Mucosa of rectum (tissue), 2 donors: ENCODE measurements around the gene TEX2.
"Not testable (repeated sequence)": the region's sequence is repeated elsewhere in the genome, so short reads cannot be mapped to it uniquely, and the experiment has no call there.

Source experiments
- H3K27ac ChIP-seq, 2 donors: one replicate each; pipeline ENCODE4 v1.7.0; 2013; ENCODE audit warnings: inconsistent platforms in 2 of 2, low read depth in 2 of 2, low read length in 2 of 2
- H3K27me3 ChIP-seq, 2 donors: one replicate each; pipeline ENCODE4 v1.7.0; 2013; ENCODE audit warnings: low read length in 2 of 2; ENCODE audit not compliant: control insufficient read depth in 2 of 2, insufficient read depth in 2 of 2
- H3K36me3 ChIP-seq, 2 donors: one replicate each; pipeline ENCODE4 v1.7.0; 2013; ENCODE audit warnings: low read length in 2 of 2; ENCODE audit not compliant: control insufficient read depth in 2 of 2, insufficient read depth in 2 of 2
- H3K4me1 ChIP-seq, 2 donors: one replicate each; pipeline ENCODE4 v1.7.0; 2013; ENCODE audit warnings: low read length in 2 of 2, mild to moderate bottlenecking in 1 of 2; ENCODE audit not compliant: control insufficient read depth in 2 of 2, insufficient read depth in 2 of 2
- H3K4me3 ChIP-seq, 2 donors: one replicate each; pipeline ENCODE4 v1.7.0; 2013; ENCODE audit warnings: low read length in 2 of 2
- H3K9ac ChIP-seq, 2 donors: one replicate each; pipeline ENCODE4 v1.7.0; 2013; ENCODE audit warnings: low read length in 2 of 2, low read depth in 1 of 2, mild to moderate bottlenecking in 1 of 2
- H3K9me3 ChIP-seq, 2 donors: one replicate each; pipeline ENCODE4 v1.7.0; 2013; ENCODE audit warnings: low read length in 2 of 2; ENCODE audit not compliant: control insufficient read depth in 2 of 2
- donor health status: healthy.
- donor health status: Normal muscosa, but diverticular disease.

TEX2 gene

GRCh38 chr17:64174686-64175456 is 88.2 kb downstream of the TEX2 start:
- peaks cover 11 to 37% of the 10 kb centered on the region in 2 donors for H3K36me3 ChIP-seq

GRCh38 chr17:64173646-64174045 is 89.4 kb downstream of the TEX2 start:
- no peak overlapping the region for H3K4me3 ChIP-seq
- H3K9ac ChIP-seq = no peak overlapping the region
- no peaks in the 10 kb centered on the region for H3K4me1 ChIP-seq
- H3K9me3 ChIP-seq = no peaks in the 10 kb centered on the region
- H3K36me3 ChIP-seq = peaks cover 13 to 37% of the 10 kb centered on the region in 2 donors
- H3K27me3 ChIP-seq = no peaks in the 10 kb centered on the region
- no peak overlapping the region for H3K27ac ChIP-seq

More at GRCh38 chr17:64174686-64175456, 88.2 kb downstream of the TEX2 start:
- Histone ChIP-seq H3K27me3 (no peaks in the 10 kb centered on the region), H3K27ac (peak overlapping the region in 1 of 2 donors; percentile 24), H3K4me1 (no peaks in the 10 kb centered on the region), H3K9ac (no peak overlapping the region), H3K4me3 (no peak overlapping the region), H3K9me3 (no peaks in the 10 kb centered on the region)

GRCh38 chr17:64172510-64172909 is 90.5 kb downstream of the TEX2 start:
- no peak overlapping the region for H3K9ac ChIP-seq
- no peaks in the 10 kb centered on the region for H3K4me1 ChIP-seq
- no peak overlapping the region for H3K27ac ChIP-seq
- no peaks in the 10 kb centered on the region for H3K27me3 ChIP-seq
- H3K4me3 ChIP-seq = no peak overlapping the region
- peaks cover 12 to 37% of the 10 kb centered on the region in 2 donors for H3K36me3 ChIP-seq
- no peaks in the 10 kb centered on the region for H3K9me3 ChIP-seq

- no peaks in the 10 kb centered on the region for H3K9me3 ChIP-seq
- H3K27me3 ChIP-seq = no peaks in the 10 kb centered on the region
- H3K9ac ChIP-seq = no peak overlapping the region
- no peaks in the 10 kb centered on the region for H3K4me1 ChIP-seq
- peaks cover 12 to 38% of the 10 kb centered on the region in 2 donors for H3K36me3 ChIP-seq
- no peak overlapping the region for H3K4me3 ChIP-seq
- no peak overlapping the region for H3K27ac ChIP-seq
Measured at GRCh38 chr17:64171041-64171440, 92.0 kb downstream of the TEX2 start.

- Histone ChIP-seq H3K36me3 (peaks cover 10 to 36% of the 10 kb centered on the region in 2 donors), H3K9ac (no peak overlapping the region), H3K9me3 (no peaks in the 10 kb centered on the region), H3K4me1 (no peaks in the 10 kb centered on the region), H3K27me3 (no peaks in the 10 kb centered on the region), H3K4me3 (no peak overlapping the region), H3K27ac (no peak overlapping the region)
Measured at GRCh38 chr17:64170286-64170685, 92.8 kb downstream of the TEX2 start.

GRCh38 chr17:64167666-64168065 is 95.4 kb downstream of the TEX2 start:
- not testable (repeated sequence) for H3K27me3 ChIP-seq, H3K27ac ChIP-seq, H3K9me3 ChIP-seq, H3K4me1 ChIP-seq, H3K4me3 ChIP-seq, H3K9ac ChIP-seq
- H3K36me3 ChIP-seq = peaks cover 10 to 28% of the 10 kb centered on the region in 2 donors

- no peak overlapping the region for H3K4me3 ChIP-seq
- peaks cover 10 to 24% of the 10 kb centered on the region in 2 donors for H3K36me3 ChIP-seq
- no peaks in the 10 kb centered on the region for H3K9me3 ChIP-seq
- no peak overlapping the region for H3K9ac ChIP-seq
- no peak overlapping the region for H3K27ac ChIP-seq
- no peaks in the 10 kb centered on the region for H3K4me1 ChIP-seq
- H3K27me3 ChIP-seq = no peaks in the 10 kb centered on the region
Measured at GRCh38 chr17:64166876-64167275, 96.2 kb downstream of the TEX2 start.

GRCh38 chr17:64165347-64165746 is 97.7 kb downstream of the TEX2 start:
- Histone ChIP-seq H3K27me3 (no peaks in the 10 kb centered on the region), H3K9ac (no peak overlapping the region), H3K4me3 (no peak overlapping the region), H3K27ac (no peak overlapping the region), H3K36me3 (peaks cover 10 to 14% of the 10 kb centered on the region in 2 donors), H3K4me1 (no peaks in the 10 kb centered on the region), H3K9me3 (no peaks in the 10 kb centered on the region)

- Histone ChIP-seq H3K27ac (no peak overlapping the region), H3K4me1 (no peaks in the 10 kb centered on the region), H3K4me3 (no peak overlapping the region), H3K9ac (no peak overlapping the region), H3K9me3 (no peaks in the 10 kb centered on the region), H3K36me3 (peaks cover 5 to 10% of the 10 kb centered on the region in 2 donors), H3K27me3 (no peaks in the 10 kb centered on the region)
Measured at GRCh38 chr17:64164596-64165285, 98.3 kb downstream of the TEX2 start.

GRCh38 chr17:64163468-64163867 is 99.6 kb downstream of the TEX2 start:
- no peak overlapping the region for H3K9ac ChIP-seq
- no peaks in the 10 kb centered on the region for H3K27me3 ChIP-seq
- no peaks in the 10 kb centered on the region for H3K9me3 ChIP-seq
- H3K27ac ChIP-seq = no peak overlapping the region
- H3K4me1 ChIP-seq = no peaks in the 10 kb centered on the region
- no peak overlapping the region for H3K4me3 ChIP-seq
- H3K36me3 ChIP-seq = peaks cover 5 to 10% of the 10 kb centered on the region in 2 donors
